ENCODE results near the gene ABLIM1.

The ABLIM1 gene

GRCh38 chr10:114685456-114685855 lies 27.4 kb upstream of the ABLIM1 start:
- DNase-seq (ENCODE audit: low spot score): no peak
- in situ Hi-C loops (cut with MboI; ENCODE audit: low pct_unique_long_range_greater_than_20kb, low sequenced_read_pairs, unreplicated experiment): no loop called here
- no peak for TF ChIP-seq CTCF (IDR thresholded peaks at IDR 0.05; ENCODE audit: extremely low read depth, insufficient read depth, missing control alignments)

GRCh38 chr10:114684822-114685209 lies 26.7 kb upstream of the ABLIM1 start:
- TF ChIP-seq CTCF (IDR thresholded peaks at IDR 0.05; ENCODE audit: extremely low read depth, insufficient read depth, missing control alignments): no peak
- DNase-seq (ENCODE audit: low spot score): no peak
- in situ Hi-C loops (cut with MboI; ENCODE audit: low pct_unique_long_range_greater_than_20kb, low sequenced_read_pairs, unreplicated experiment): no loop called here

- in situ Hi-C loops (cut with MboI; ENCODE audit: low pct_unique_long_range_greater_than_20kb, low sequenced_read_pairs, unreplicated experiment): no loop called here
- DNase-seq (ENCODE audit: low spot score): no peak
- no peak for TF ChIP-seq CTCF (IDR thresholded peaks at IDR 0.05; ENCODE audit: extremely low read depth, insufficient read depth, missing control alignments)
Measured at GRCh38 chr10:114684084-114684821, 26.2 kb upstream of the ABLIM1 start.

- DNase-seq (ENCODE audit: low spot score): no peak
- in situ Hi-C loops (cut with MboI; ENCODE audit: low pct_unique_long_range_greater_than_20kb, low sequenced_read_pairs, unreplicated experiment): no loop called here
- TF ChIP-seq CTCF (IDR thresholded peaks at IDR 0.05; ENCODE audit: extremely low read depth, insufficient read depth, missing control alignments): no peak
Measured at GRCh38 chr10:114683593-114683992, 25.5 kb upstream of the ABLIM1 start.

- DNase-seq (ENCODE audit: low spot score): no peak
- no peak for TF ChIP-seq CTCF (IDR thresholded peaks at IDR 0.05; ENCODE audit: extremely low read depth, insufficient read depth, missing control alignments)
- in situ Hi-C loops (cut with MboI; ENCODE audit: low pct_unique_long_range_greater_than_20kb, low sequenced_read_pairs, unreplicated experiment): no loop called here
Measured at GRCh38 chr10:114683162-114683561, 25.1 kb upstream of the ABLIM1 start.

- in situ Hi-C loops (cut with MboI; ENCODE audit: low pct_unique_long_range_greater_than_20kb, low sequenced_read_pairs, unreplicated experiment): no loop called here
- DNase-seq (ENCODE audit: low spot score): no peak
- TF ChIP-seq CTCF (IDR thresholded peaks at IDR 0.05; ENCODE audit: extremely low read depth, insufficient read depth, missing control alignments): no peak
Measured at GRCh38 chr10:114682532-114682931, 24.5 kb upstream of the ABLIM1 start.

Measured in GM13977 (cell line).